GM06990 (cell line): Measurements from ENCODE around the gene ANK2.

Source experiments
- DNase-seq: peaks from one replicate; pipeline ENCODE4 v3.0.0-alpha.2; 2011; ENCODE audit not compliant: insufficient read length; ENCODE audit errors: extremely low read depth
- H3K27me3 ChIP-seq: replicated peaks from 2 replicates; pipeline ENCODE4 v1.6.0; 2011; ENCODE audit warnings: low read length; ENCODE audit not compliant: control insufficient read depth, insufficient read depth
- H3K36me3 ChIP-seq: 2 replicates; pipeline ENCODE4 v1.5.1; 2011; ENCODE audit warnings: low read length; ENCODE audit not compliant: control insufficient read depth, insufficient read depth
- H3K4me3 ChIP-seq: replicated peaks from 2 replicates; pipeline ENCODE4 v1.5.1; 2011; ENCODE audit warnings: low read depth, mild to moderate bottlenecking, control low read depth, low read length
- CTCF ChIP-seq: IDR thresholded peaks from 2 replicates; pipeline ENCODE4 v1.5.1; 2011; ENCODE audit warnings: low read length, control low read depth, mild to moderate bottlenecking, inconsistent platforms; ENCODE audit not compliant: insufficient read depth, poor library complexity, severe bottlenecking

The ANK2 gene

GRCh38 chr4:113094802-113095201, 45.3 kb downstream of the ANK2 start:
- no peak for DNase-seq

GRCh38 chr4:113101669-113102068, 52.2 kb downstream of the ANK2 start:
- H3K4me3 ChIP-seq = no peak overlapping the region
- TF ChIP-seq CTCF = no peak
- no peaks in the 10 kb centered on the region for H3K36me3 ChIP-seq
- DNase-seq = no peak
- H3K27me3 ChIP-seq = no peaks in the 10 kb centered on the region

More at GRCh38 chr4:113094802-113095201, 45.3 kb downstream of the ANK2 start:
- H3K27me3 ChIP-seq = no peaks in the 10 kb centered on the region
- TF ChIP-seq CTCF = peak; percentile 69
- no peaks in the 10 kb centered on the region for H3K36me3 ChIP-seq
- H3K4me3 ChIP-seq = no peak overlapping the region

- DNase-seq = no peak
- no peak overlapping the region for H3K4me3 ChIP-seq
- TF ChIP-seq CTCF = no peak
These were observed 54.1 kb downstream of the ANK2 start for GRCh38 chr4:113103556-113103955.

GRCh38 chr4:113106108-113106507, 56.7 kb downstream of the ANK2 start:
- no peak overlapping the region for H3K4me3 ChIP-seq
- no peaks in the 10 kb centered on the region for H3K36me3 ChIP-seq
- TF ChIP-seq CTCF = peak; percentile 18
- no peak for DNase-seq
- H3K27me3 ChIP-seq = no peaks in the 10 kb centered on the region

More at GRCh38 chr4:113103556-113103955, 54.1 kb downstream of the ANK2 start:
- H3K36me3 ChIP-seq = no peaks in the 10 kb centered on the region
- H3K27me3 ChIP-seq = no peaks in the 10 kb centered on the region

GRCh38 chr4:113109106-113109718, 59.8 kb downstream of the ANK2 start:
- no peaks in the 10 kb centered on the region for H3K36me3 ChIP-seq
- TF ChIP-seq CTCF = no peak
- DNase-seq = no peak
- no peaks in the 10 kb centered on the region for H3K27me3 ChIP-seq
- no peak overlapping the region for H3K4me3 ChIP-seq
